ENCODE measurements around the gene PUM2. TPM values are rescaled to one million over a fixed set of nuclear protein-coding genes. Genes with fewer than 3 reads are reported as not detected.

Gene PUM2
- total RNA-seq, 1 donor from 2014 or later: 112 TPM

GRCh38 chr2:20330192-20330591 is 20.5 kb downstream of the PUM2 start:
- H3K27me3 ChIP-seq (ENCODE audit: low read depth): no peaks in the 10 kb centered on the region
- no peak overlapping the region for H3K27ac ChIP-seq
- H3K4me1 ChIP-seq: peaks cover 37% of the 10 kb centered on the region
- H3K4me3 ChIP-seq: no peak overlapping the region
- no peak for TF ChIP-seq CTCF (IDR thresholded peaks at IDR 0.05)
- no peak for DNase-seq
- no peak for ATAC-seq
- peaks cover 8% of the 10 kb centered on the region for H3K9me3 ChIP-seq
- peaks cover 10% of the 10 kb centered on the region for H3K36me3 ChIP-seq
- intact Hi-C loops (cut with DNase I): no loop called here

GRCh38 chr2:20327370-20327769 is 23.3 kb downstream of the PUM2 start:
- H3K4me1 ChIP-seq: peaks cover 38% of the 10 kb centered on the region
- no peak for TF ChIP-seq CTCF (IDR thresholded peaks at IDR 0.05)
- no peak overlapping the region for H3K27ac ChIP-seq
- intact Hi-C loops (cut with DNase I): no loop called here
- H3K9me3 ChIP-seq: peaks cover 8% of the 10 kb centered on the region
- no peak overlapping the region for H3K4me3 ChIP-seq
- no peaks in the 10 kb centered on the region for H3K27me3 ChIP-seq (ENCODE audit: low read depth)
- ATAC-seq (peak in 1 of 2 donors; percentile 66), DNase-seq (no peak)
- H3K36me3 ChIP-seq: peaks cover 36% of the 10 kb centered on the region

- intact Hi-C loops (cut with DNase I): no loop called here
- DNase-seq (no peak), ATAC-seq (peak; percentile 82 to 84)
- H3K4me3 ChIP-seq: no peak overlapping the region
- no peak overlapping the region for H3K27ac ChIP-seq
- H3K36me3 ChIP-seq: peaks cover 46% of the 10 kb centered on the region
- peaks cover 47% of the 10 kb centered on the region for H3K4me1 ChIP-seq
- peak; percentile 82 for TF ChIP-seq CTCF (IDR thresholded peaks at IDR 0.05)
- no peaks in the 10 kb centered on the region for H3K27me3 ChIP-seq (ENCODE audit: low read depth)
- H3K9me3 ChIP-seq: peaks cover 8% of the 10 kb centered on the region
Measured at GRCh38 chr2:20326163-20326780, 24.4 kb downstream of the PUM2 start.

- DNase-seq (no peak), ATAC-seq (peak in 1 of 2 donors; percentile 44)
- no peak for TF ChIP-seq CTCF (IDR thresholded peaks at IDR 0.05)
- H3K4me3 ChIP-seq: no peak overlapping the region
- peaks cover 46% of the 10 kb centered on the region for H3K4me1 ChIP-seq
- peaks cover 77% of the 10 kb centered on the region for H3K36me3 ChIP-seq
- intact Hi-C loops (cut with DNase I): no loop called here
- H3K27ac ChIP-seq: no peak overlapping the region
- no peaks in the 10 kb centered on the region for H3K9me3 ChIP-seq
- no peaks in the 10 kb centered on the region for H3K27me3 ChIP-seq (ENCODE audit: low read depth)
Measured at GRCh38 chr2:20322527-20323300, 27.9 kb downstream of the PUM2 start.

GRCh38 chr2:20317690-20318089 is 33.0 kb downstream of the PUM2 start:
- Histone ChIP-seq H3K4me1 (peaks cover 22% of the 10 kb centered on the region), H3K27ac (no peak overlapping the region), H3K27me3 (ENCODE audit: low read depth) (no peaks in the 10 kb centered on the region), H3K9me3 (no peaks in the 10 kb centered on the region), H3K4me3 (no peak overlapping the region), H3K36me3 (peaks cover 92% of the 10 kb centered on the region)
- intact Hi-C loops (cut with DNase I): no loop called here
- no peak for TF ChIP-seq CTCF (IDR thresholded peaks at IDR 0.05)
- DNase-seq (no peak), ATAC-seq (no peak)

All from lower lobe of right lung (tissue), 2 donors.